M059J (cell line): ENCODE results near the gene GSTM1. TPM values are rescaled to one million over a fixed set of nuclear protein-coding genes. Genes with fewer than 3 reads are reported as not detected.

Source experiments
- DNase-seq: peaks from one replicate; pipeline ENCODE4 v3.0.0-alpha.2; 2012; ENCODE audit warnings: low read depth
- total RNA-seq: library from RNA; depleted of rRNA; stranded (reverse); fragments of >200 nt; shearing (Covaris generic); gene quantifications from 2 replicates; pipeline ENCODE4 v1.2.3, GENCODE V29; 2014; rRNA removed

GSTM1 gene
- total RNA-seq = not detected in 2 replicates

DNA sequence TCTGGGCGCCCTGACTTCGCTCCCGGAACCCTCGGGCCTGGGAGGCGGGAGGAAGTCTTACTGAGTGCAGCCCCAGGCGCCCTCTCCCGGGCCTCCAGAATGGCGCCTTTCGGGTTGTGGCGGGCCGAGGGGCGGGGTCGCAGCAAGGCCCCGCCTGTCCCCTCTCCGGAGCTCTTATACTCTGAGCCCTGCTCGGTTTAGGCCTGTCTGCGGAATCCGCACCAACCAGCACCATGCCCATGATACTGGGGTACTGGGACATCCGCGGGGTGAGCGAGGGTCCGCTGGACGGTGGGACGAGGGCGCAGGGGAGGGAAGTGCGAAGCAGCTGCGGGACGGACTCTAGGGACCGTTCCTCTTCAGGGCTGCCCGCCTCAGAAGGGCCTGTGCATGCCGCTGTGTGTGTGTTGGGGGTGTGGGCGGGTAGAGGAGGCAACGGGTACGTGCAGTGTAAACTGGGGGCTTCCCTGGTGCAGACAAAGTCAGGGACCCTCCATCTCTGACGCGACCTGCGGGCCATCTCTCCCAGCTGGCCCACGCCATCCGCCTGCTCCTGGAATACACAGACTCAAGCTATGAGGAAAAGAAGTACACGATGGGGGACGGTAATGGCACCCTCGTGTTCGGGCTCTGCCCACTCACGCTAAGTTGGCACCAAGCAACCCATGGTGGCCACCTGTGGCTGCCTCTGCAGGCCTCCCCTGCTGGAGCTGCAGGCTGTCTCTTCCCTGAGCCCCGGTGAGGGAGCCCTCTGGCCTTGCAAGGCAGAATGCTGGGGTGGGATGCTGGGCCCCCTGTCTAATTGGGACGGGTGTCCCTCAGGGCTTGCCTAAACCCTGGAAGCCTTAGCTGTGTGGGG is at the start of gene GSTM1:
TSS of gene GSTM1 (plus strand) at position 177 of the 859 bp plus-strand sequence. CDS start at position 234, 57 bp downstream.
- no peak for DNase-seq

DNA sequence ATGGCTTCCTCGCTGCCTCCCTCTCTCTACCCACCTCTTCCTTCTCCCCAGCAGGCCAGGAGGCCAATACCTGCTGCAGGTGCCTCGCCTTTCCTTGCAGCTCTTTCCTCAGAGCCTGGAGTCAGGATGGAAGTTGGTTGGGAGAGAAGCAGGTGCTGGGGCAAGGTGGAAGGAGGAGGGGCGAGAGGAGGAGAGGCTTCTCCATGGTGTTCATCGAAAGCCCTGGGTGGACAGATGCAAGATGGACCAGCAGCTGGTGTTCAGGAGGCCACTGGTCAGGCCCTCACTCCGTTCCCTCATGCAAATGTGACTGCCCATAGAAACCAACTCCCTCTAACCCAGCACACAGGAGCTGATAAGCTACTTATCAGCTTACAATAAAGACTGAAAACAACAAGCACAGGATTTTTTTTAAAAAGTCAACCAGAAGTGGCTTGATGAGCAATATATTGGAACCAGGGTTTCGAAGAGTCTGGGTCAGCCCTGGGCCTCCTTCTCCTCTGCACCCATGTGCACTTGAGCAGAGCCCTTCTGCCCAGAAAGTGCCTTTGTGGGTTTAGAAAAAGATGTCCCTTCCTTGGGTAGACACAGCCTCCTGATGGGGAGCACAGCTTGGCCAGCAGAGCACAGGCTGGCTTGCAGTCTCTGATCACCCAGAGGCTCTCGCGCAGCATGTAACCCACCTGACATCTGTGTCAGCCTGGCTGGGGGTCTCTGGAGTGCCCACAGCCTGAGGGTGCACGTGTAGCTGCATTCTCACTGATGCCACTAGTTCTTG is 48.4 kb upstream of the GSTM1 start:
- no peak for DNase-seq

- no peak for DNase-seq
Observed at GRCh38 chr1:109639841-109640184, 47.8 kb upstream of the GSTM1 start.

- peak; percentile 61 for DNase-seq
Observed at GRCh38 chr1:109640285-109640865, 47.2 kb upstream of the GSTM1 start.

DNA sequence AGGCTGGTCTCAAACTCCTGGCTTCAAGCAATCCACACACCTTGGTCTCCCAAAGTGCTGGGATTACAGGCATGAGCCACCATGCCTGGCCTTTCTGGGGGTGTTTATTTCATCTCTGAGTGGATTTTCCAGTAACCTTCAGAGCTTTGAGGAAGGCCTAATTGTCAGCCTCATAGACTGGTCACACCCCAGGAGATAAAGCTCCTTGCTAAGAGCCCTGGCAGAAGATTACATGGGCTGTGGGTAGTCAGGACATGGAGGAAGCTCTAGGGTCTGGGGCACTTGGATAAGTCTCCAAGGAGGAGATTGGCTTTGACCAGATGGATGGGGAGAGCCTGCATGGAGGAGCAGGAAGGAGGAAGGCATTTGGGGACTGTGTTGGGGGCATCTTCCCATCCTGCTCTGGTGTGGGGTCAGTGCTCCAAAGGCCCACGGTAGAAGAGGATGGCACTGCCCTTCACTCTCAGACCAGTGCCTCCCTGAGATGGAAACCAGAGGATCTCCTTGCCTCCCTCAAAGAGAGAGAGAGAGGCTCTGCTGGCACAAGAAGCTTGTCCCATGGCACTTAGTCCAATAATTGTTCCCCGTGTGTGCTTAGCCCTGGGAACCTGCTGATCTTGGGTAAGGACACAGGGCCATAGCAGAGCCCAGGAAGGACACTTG is 46.4 kb upstream of the GSTM1 start:
- DNase-seq = no peak

DNA sequence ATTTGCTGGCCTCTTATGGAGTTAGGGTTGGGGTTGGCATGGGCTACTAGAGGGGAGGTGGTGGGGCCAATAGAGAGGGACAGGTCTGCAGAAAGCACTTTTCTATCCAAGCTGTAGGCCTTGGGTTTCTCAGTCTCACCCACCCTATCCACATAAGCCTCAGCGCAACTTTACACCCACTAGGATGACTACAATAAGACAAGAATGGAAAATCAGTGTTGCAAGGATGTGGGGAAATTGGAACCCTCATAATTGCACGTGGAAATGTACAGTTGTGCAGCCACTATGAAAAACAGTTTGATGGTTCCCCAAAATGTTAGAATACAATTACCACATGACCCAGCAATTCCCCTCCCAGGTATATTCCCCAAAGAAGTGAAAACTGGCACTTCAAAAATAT is 45.8 kb upstream of the GSTM1 start:
- DNase-seq = no peak

GRCh38 chr1:109642626-109643025 is 45.0 kb upstream of the GSTM1 start:
- no peak for DNase-seq

DNA sequence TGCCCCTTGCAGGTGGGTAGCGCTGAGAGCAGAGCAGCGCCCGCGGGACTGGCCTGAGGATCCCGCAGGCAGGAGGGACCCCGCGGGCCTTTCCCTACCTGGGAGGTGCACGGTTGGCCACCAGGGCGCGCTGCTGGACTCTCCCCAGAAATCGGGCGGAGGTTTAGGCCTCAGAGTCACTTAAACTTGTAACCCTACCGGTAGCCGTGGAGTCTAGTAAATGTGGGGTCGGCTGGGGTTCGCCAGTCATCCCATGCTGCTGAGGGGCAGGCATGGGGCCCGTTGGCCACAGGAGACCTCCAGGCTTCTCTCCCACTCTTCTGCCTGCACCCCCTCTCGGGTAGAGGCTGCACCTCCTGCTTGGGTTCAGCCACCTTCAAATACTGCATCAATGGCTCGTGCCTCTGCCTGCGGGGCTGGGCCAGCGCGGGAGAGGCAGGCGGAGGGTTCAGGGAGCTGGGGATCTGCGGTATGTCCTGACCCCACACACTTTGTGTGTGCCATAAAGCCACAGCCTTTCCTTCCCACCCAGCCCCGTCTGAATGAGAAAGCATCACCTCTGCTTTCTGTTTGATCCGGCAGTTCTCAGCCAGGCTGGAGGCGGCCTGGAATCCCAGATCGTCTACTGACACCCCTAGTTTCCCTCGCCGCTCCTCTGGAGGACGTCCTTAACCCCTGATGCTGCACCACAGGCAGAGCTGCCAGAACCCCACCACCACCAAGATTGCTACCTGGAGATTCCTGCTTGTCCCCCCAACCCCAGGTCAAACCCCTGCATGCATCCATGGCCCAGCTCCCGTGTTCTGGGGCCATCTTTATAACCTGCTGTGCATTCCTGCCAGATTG is 44.0 kb upstream of the GSTM1 start:
- DNase-seq = peak; percentile 76

- no peak for DNase-seq
Observed at GRCh38 chr1:109644670-109645069, 42.9 kb upstream of the GSTM1 start.

DNA sequence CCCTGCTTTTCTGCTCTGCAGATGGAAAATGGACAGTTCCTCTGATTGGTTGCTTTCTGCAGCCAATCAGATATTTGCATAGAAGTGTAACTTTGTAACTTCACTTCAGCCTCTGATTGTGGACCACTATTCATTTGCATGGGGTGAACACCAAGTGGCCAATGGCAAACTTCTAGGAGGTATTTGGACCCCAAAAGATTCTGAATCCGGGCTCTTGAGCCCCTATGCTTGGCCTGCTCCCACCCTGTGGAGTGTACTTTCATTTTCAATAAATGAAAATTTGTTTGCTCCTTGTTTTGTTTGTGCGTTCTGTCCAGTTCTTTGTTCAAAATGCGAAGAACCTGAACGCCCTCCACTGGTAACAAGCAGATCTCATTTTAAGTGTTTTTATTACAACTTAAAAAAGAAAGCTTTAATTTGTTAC is 38.1 kb upstream of the GSTM1 start:
- peak; percentile 68 for DNase-seq

GRCh38 chr1:109650609-109651008 is 37.0 kb upstream of the GSTM1 start:
- DNase-seq = no peak

- no peak for DNase-seq
Observed at GRCh38 chr1:109652402-109652801, 35.2 kb upstream of the GSTM1 start.

DNA sequence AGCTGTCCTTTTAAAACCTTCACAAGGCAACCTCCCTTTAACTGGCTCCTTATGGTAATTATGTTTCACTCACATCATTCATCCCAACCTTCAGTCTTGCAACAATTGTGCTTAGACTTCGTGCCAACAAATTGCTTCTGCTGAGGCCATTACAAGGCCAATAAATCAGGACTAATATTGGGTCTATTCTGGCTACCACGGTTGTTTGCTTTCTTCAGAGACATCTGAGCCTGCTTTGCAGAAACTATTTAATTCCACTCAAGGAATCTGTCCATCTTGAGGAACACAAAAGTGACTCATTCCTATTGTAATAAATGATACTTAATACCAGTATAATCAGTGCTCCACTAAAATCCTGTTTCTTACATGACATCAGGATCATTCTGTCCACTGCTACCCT is 34.3 kb upstream of the GSTM1 start:
- DNase-seq = no peak

DNA sequence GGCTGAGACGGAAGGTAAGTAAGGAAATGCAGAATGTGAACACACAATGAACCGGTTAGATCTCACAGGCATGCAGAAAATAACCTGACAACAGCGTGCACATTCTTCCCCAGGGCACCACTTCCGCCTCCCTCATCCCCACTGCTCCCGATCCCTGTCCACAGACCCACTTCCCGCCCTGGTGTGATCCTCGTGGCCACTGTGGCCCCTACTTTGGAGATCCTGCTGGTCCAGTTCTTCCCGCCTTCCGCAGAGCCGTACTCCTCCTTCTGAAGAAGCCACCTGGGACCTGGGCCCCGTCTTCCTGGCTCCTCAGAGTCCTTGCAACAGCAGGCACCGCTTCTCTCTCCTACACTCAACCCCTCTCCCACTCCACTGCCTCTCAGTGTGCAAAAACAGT is 33.1 kb upstream of the GSTM1 start:
- no peak for DNase-seq

DNA sequence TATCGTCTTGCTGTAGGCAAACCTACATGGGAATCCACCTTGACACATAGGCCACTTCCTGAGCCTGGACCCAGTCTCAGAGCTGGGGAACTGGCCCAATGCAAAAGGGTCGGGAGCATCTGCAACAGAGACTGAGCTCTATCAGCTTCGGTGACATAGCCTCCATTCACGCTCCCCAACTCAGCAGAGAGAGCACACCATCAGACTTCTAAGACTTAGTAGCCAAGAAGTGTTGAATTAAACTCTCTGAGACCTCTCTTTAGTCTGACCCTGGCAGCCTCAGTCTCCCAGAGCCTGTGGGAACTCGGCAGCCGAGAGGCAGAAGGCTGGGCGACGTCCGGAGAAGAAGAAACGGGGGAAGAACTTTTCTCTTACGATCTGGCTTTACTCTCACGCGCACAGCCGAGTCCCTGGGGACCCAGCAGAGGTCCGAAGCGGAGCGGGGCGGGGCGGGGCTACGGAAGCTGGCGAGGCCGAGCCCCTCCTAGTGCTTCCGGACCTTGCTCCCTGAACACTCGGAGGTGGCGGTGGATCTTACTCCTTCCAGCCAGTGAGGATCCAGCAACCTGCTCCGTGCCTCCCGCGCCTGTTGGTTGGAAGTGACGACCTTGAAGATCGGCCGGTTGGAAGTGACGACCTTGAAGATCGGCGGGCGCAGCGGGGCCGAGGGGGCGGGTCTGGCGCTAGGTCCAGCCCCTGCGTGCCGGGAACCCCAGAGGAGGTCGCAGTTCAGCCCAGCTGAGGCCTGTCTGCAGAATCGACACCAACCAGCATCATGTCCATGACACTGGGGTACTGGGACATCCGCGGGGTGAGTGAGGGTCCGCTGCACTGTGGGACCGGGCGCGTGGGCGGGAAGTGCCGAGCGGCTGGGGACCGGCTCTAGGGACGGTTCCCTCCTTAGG is 31.8 kb upstream of the GSTM1 start, which contains the start of gene GSTM4:
TSS of gene GSTM4 (plus strand) at position 485 of the 905 bp plus-strand sequence. CDS start at position 776, 291 bp downstream.
- DNase-seq = peak; percentile 78

DNA sequence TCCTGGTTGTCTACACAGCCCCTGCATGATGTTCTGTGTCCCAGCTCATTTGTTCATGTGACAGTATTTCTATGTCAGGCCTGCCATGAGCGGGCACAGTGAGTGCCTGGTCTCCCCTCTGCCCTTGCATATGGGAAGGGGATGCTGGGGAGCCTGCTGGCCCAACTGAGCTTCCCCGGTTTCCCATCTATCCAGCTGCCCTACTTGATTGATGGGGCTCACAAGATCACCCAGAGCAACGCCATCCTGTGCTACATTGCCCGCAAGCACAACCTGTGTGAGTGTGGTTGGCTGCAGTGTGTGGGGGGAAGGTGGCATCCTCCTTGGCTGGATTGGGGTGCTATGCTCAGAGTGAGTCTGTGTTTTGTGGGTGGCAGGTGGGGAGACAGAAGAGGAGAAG is 30.2 kb upstream of the GSTM1 start:
- no peak for DNase-seq

DNA sequence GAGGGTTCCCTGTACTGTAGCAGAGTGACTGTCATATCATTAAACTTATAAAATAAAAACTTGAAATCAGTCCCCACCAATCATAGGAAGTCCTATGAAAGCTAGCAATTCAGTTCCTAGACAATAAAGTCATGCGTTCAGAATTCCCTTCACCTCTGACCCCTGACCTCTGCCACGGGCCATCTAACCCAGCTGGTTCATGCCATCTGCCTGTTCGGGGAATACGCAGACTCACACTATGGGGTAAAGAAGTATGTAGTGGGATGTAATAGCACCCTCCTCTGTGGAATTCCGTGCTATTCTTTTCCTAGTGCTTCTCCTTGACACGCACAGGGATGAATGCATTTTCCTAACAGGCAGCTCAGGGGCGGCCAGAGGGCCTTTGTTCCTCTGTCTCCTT is 29.6 kb upstream of the GSTM1 start:
- DNase-seq = no peak

DNA sequence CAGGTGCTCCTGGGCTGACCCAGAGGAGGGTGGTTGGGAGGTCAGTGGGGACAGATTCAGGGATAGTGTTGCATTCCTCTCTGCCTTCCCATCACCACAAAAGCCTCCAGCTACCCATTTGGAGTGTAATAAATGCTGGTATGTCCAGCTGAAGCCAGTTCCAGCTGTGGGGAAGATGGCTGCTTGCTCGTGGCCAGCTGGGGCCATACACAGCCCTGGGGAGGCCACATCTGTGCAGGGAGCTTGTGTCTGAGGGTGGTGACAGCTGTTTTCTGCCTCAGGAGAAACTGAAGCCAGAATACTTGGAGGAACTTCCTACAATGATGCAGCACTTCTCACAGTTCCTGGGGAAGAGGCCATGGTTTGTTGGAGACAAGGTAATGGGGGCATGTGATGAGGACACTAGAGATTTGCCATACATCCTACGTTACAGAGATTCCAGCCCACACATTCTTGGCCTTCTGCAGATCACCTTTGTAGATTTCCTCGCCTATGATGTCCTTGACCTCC is 29.0 kb upstream of the GSTM1 start:
- no peak for DNase-seq

DNA sequence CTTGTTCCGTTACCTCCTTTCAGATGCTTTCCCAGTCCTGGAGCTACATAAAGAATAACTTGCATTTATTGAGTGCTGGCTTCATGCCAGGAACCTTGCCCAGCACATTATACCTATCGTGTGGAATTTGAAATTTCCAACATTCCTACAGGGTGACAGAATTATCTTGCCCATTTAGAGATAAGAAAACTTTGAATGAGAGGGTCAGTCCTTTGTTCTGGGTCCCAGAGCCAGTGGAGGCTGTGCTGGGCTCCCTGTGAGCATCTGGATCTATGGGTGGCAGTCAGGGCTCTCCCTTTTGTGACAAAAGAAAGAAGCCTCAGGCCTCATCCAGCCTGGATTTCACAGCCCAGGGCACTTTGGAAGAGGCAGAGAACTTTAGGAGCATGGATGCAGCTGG is 28.5 kb upstream of the GSTM1 start:
- peak; percentile 34 for DNase-seq
